Activated naive CD4-positive, alpha-beta T cell treated with anti-CD3 and anti-CD28 coated beads, Interleukin-2, amount 50 U/mL, for 72 hours (primary cell): ENCODE data around the gene MARCO. TPM values are rescaled to one million over a fixed set of nuclear protein-coding genes. Genes with fewer than 3 reads are reported as not detected.
A peak's percentile ranks its signal among the peaks of the same experiment; 100 is the strongest.

ENCODE experiments used
- ATAC-seq, 2 donors: fragments of 150-1000 bp; cut with Tn5 transposase; 2 replicates each; pipeline ENCODE4 v1.10.0; 2021; ENCODE audit warnings: mild to moderate bottlenecking in 2 of 2, moderate library complexity in 2 of 2
- DNase-seq, 2 donors: peaks; one replicate each; pipeline ENCODE4 v3.0.0; 2021 to 2022; ENCODE audit warnings: low spot score in 2 of 2
- H3K27ac Mint-ChIP-seq, 2 donors: one replicate each; pipeline ENCODE4 v1.8.0; 2022; ENCODE audit warnings: mild to moderate bottlenecking in 2 of 2, mixed read lengths in 2 of 2
- H3K36me3 Mint-ChIP-seq, 2 donors: one replicate each; pipeline ENCODE4 v1.8.0; 2022; ENCODE audit warnings: mixed read lengths in 2 of 2
- H3K9me3 Mint-ChIP-seq, 2 donors: one replicate each; pipeline ENCODE4 v1.8.0; 2022; ENCODE audit warnings: mixed read lengths in 2 of 2
- total RNA-seq, 2 donors: library from RNA; stranded (reverse); gene quantifications; one replicate each; pipeline ENCODE4 v1.2.3, GENCODE V29; 2022

MARCO gene
- total RNA-seq, 2 donors from 2014 or later = not detected

DNA sequence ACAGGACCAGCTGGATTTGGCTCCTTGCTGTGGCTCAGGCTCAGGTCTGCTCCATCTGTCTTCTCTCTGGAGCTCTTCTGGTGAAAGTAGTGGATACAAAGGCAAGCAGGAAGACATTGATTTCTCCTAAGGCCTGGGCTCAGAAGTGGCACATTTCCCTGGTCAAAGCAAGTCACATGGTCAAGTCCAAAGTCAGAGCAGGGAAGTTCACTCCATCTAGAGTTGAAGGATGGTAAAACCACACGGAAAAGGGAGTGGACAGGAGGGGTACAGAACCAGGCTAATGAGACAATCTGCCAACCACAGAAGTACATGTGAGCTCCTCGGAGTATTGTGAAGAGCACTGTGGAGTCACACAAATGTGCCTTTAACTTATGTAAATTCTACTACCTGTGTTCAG is 66.1 kb downstream of the MARCO start:
- Mint-ChIP-seq H3K36me3 (peaks cover 0 to 3% of the 10 kb centered on the region in 2 donors), H3K9me3 (peaks cover 0 to 2% of the 10 kb centered on the region in 2 donors), H3K27ac (no peak overlapping the region)
- DNase-seq (no peak), ATAC-seq (no peak)

DNA sequence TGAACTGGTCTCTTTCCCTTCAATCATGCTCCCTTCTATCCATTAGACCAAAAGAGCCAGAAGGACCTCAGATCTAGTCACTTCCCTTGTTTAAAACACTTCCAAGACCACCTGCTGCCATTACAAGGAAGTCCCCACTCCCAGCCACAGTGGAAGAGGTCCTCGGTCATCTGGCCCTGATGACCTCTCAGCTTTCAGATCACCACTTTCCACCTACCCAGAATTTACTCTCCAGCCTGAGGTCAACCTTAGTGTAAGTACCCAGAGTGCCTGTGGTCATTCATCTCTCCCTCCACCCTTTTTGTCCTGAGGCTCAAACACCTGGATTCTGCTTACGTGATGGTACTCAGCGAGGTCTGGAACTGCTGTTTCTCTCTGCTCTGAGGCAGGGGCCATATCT is 67.1 kb downstream of the MARCO start:
- Mint-ChIP-seq H3K36me3 (no peaks in the 10 kb centered on the region), H3K27ac (no peak overlapping the region), H3K9me3 (no peaks in the 10 kb centered on the region)
- ATAC-seq = no peak
- no peak for DNase-seq

DNA sequence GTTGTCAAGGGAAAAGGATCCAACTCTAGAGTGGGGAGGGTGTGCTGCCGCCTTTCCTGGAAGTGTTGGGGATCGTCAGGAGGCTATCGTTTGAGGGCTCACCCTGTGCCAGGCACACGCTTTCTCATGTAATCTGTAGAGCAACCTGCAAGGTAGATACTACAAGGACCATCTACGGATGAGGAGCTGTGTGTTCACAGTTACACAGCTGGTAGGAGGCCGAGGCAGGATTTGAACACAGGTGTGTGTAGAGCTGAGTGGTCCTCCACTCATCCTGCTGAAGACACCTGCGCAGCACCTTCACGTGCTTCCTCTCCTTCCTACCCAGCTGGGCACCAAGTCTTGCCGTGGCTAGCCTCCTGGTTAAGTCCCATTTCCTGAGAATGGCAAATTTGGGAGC is 68.3 kb downstream of the MARCO start:
- Mint-ChIP-seq H3K9me3 (no peaks in the 10 kb centered on the region), H3K36me3 (no peaks in the 10 kb centered on the region), H3K27ac (no peak overlapping the region)
- no peak for ATAC-seq
- DNase-seq = no peak

DNA sequence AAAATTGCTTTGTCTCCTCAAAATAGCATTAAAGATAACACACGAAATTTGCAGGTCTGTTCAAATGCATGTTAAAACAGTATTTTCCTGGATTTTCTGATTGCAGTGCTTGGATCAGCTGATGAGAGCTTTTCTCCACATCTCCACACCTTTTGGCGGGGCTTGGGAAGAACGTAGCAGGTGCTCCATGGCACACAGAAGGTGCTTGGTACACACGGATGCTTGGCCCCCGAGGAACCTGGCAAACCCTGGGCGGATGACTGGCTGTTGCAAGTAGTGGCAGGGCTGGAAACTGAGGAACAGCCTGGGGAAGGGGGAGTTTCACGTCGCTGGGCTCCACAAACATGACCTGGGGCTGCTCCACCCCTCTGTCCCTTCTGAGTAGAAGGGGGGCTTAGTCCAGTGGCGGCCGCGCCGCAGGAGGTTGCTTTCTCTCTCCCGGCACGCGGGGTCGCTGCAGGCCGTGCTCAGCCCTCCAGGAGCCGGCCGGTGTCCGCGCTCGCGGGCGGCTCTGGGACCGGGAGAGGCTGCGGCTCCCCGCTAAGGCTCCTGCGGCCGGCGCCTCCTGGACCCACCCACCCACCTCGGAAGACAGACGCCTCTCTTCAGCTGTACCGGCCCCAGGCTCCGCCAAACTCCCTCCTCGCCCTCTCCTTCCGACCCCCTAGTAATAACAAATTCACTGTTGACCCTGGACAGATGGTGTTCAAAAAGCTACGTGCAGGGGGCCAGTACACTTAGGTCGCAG is 69.3 kb downstream of the MARCO start:
- Mint-ChIP-seq H3K36me3 (no peaks in the 10 kb centered on the region), H3K27ac (no peak overlapping the region), H3K9me3 (no peaks in the 10 kb centered on the region)
- ATAC-seq = peak in 1 of 2 donors; percentile 67
- DNase-seq = peak in 1 of 2 donors; percentile 35

DNA sequence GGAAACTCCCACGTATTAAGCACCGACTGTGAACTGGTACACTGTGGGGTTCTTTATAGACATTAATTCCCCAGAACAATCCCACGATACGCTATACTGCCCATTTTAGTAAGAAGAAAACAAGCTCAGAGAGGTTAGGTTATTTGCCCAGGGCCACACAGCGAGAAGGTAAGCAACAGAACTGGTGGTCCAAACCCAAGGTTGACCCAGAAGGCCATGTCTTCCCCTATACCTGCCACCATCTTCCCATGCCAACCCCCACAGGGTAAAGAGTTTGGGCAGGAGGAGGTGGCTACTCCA is 69.9 kb downstream of the MARCO start:
- no peak for DNase-seq
- Mint-ChIP-seq H3K27ac (no peak overlapping the region), H3K36me3 (no peaks in the 10 kb centered on the region), H3K9me3 (no peaks in the 10 kb centered on the region)
- ATAC-seq = no peak

DNA sequence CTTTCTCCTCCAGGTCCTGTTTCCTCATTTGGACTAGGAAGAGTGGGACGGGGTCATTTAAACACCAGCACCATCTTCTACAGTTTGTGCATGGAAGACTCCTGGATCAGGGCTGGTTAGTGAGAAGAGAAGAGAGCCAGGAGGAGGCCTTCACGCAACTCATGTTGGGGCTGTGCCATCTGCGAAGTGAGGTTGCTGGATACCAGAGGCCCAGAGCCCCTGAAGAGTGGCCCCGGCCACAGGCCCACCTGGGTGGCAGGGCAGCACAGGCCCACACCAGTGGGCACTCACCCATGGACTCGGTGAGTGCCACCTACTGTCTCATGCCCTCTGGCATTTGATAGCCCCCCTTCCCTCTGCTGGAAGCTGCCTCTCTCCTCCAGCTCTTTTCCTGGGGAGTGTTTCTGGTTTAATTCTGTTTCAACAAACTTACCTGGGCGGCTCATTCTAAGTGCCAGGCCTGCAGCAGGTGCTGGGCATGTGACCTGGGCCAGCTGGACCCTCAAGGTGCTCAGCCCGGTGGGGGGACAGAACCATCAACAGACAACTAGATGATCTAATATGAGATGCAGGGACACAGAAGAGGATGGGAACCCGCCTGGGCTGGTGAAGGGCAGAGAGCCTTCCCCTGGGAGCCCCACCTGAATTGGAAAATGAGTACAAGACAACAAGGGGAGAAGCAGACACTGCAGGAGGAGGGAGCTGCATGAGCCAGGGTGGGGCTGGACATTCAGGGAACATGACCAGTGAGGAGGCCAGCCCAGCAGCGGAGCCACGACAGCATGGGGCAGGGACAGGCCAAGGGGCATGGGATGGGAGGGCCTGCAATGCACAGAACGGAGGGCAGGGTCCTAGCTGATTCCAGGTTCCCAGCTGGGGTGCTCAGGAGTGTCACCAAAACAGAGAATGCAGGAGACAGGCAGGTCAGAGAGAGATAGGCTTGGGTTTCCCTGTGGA is 70.6 kb downstream of the MARCO start:
- H3K27ac Mint-ChIP-seq = no peak overlapping the region
- peak in 1 of 2 donors; percentile 35 for DNase-seq
- no peaks in the 10 kb centered on the region for H3K9me3 Mint-ChIP-seq
- H3K36me3 Mint-ChIP-seq = no peaks in the 10 kb centered on the region
- ATAC-seq = no peak

DNA sequence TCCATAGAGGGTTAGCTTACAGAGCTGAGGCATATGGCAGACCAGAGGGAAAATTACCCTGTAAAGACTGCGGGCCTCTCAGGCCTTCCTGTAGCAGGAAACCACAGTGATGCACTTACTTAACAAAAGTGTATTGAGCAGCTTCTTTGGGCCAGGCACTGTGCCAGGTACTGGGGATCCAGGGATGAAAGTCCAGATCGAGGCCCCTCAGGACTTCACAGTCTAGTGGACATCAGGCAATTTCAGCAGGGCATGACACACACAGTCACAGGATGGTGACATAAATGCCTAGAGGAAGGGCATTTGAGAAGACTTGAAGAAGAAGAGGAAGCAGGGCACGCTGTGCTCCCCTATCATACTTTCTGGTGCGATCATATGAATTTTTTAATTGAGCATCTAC is 71.7 kb downstream of the MARCO start:
- no peaks in the 10 kb centered on the region for H3K9me3 Mint-ChIP-seq
- H3K27ac Mint-ChIP-seq = no peak overlapping the region
- H3K36me3 Mint-ChIP-seq = no peaks in the 10 kb centered on the region
- no peak for ATAC-seq
- no peak for DNase-seq

DNA sequence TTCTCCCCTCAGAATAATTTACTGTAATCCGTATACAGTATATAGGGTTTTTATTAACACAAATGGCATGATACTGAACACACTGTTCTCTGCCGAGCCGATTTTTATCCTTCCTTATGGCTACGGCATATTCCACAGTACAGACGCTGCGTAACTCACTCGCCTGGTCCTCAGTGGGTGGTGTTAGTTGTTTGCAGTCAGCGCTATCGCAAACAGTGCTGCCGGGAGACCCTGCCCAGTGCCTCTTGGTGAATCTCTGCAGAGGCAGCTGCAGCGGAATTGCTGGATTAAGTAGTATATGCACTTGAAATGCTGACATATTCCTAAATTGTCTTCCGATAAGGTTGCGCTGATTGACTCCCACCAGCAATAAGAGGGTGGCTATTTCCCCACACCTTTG is 73.9 kb downstream of the MARCO start:
- Mint-ChIP-seq H3K9me3 (no peaks in the 10 kb centered on the region), H3K27ac (no peak overlapping the region), H3K36me3 (no peaks in the 10 kb centered on the region)
- DNase-seq (no peak), ATAC-seq (no peak)

DNA sequence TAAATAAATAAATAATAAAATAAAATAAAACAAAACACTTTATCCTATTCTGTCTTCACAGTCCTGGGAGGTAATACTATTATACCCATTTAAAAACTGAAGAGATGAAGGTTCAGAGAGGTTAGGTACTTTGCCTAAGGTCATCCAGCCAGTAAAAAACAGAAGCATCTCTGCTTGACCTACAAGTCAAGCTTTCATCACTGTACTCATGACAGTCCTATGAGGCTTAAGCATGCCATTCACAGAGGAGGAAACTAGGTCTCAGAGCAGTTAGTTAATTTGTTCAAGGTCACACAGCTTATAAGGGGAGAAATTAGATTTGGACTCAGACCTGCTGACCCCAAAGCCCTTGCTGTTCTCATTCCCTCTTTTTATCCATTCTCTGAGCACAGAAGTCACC is 77.5 kb downstream of the MARCO start:
- Mint-ChIP-seq H3K27ac (no peak overlapping the region), H3K36me3 (no peaks in the 10 kb centered on the region), H3K9me3 (no peaks in the 10 kb centered on the region)
- DNase-seq = no peak
- ATAC-seq = no peak

DNA sequence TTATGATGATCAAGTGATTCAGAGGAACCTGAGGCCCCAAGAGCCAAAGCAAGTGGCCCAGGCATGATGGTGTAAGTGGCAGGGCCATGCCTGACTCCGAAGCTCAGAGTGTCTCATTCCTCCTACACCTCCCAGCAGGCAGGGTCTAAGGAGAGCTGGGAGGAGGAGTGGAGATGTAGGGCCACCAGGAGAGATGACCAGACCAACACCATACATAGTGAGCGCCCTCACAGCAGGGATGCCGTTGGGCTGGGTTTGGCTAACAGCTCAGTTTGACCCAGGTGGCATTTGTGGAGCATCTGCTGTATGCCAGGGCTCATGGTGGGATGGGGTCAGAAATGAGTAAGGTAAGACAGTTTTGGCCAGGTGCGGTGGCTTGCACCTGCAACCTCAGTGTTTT is 80.7 kb downstream of the MARCO start:
- ATAC-seq (no peak), DNase-seq (peak in 1 of 2 donors; percentile 34)
- H3K36me3 Mint-ChIP-seq = no peaks in the 10 kb centered on the region
- no peak overlapping the region for H3K27ac Mint-ChIP-seq
- no peaks in the 10 kb centered on the region for H3K9me3 Mint-ChIP-seq

DNA sequence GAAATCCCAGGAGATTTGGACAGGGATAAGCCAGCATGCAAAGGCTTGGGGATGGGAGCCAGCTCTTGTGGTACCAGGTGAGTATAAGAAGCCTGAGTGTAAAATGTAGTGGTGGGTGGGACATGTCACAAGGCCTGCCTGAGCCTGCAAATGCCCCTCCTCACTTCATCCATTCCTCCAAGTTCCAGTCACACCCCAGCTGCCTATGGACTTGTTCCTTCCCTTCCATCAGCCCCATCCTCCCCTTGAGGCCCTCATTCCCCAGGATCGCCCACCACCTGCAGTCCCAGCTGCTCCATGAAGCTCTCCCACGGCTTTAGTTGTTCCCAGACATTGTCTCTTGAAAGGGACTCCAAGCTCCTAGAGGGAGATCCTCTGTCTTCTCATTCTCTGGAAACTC is 81.5 kb downstream of the MARCO start:
- no peaks in the 10 kb centered on the region for H3K36me3 Mint-ChIP-seq
- H3K9me3 Mint-ChIP-seq = no peaks in the 10 kb centered on the region
- ATAC-seq (no peak), DNase-seq (no peak)
- no peak overlapping the region for H3K27ac Mint-ChIP-seq

DNA sequence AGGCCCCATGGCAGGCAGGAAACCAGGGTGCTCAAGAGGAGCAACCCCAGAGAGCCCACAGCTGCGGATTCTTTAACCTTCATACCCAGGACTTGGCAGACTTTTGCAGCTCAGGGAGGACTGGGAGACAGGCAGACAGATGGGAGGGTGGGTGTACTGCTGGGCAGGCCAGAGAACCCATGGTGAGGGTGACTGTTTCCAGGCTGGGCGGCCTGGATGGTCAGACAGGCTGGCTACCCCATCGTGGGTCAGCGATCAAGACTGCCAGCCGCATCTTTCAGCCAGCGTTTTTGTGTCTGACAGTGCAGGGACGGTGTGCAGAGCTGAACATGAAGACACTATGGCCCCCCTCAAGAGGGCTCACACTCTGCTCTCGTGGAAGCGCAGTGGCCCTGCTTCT is 82.2 kb downstream of the MARCO start:
- Mint-ChIP-seq H3K36me3 (no peaks in the 10 kb centered on the region), H3K9me3 (no peaks in the 10 kb centered on the region), H3K27ac (no peak overlapping the region)
- ATAC-seq (no peak), DNase-seq (no peak)

DNA sequence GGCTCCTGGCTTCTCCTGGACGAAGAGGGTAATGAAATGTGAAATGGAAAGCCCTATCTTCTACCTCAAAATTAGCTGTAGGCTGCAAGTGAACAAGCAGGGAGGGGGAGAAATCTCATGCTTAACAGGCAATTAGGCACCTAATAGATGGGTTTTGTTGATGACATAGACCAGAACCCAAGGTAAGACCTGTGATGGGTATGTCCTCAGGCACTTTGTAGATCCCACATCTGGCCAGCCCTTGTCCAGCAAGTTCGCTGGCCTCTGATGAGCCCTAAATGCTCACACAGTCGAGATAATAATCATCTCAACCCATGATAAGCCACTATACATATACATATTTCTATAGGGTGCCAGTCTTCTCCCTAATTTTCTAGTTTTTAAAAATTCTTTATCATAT is 82.6 kb downstream of the MARCO start:
- DNase-seq (no peak), ATAC-seq (no peak)
- Mint-ChIP-seq H3K9me3 (no peaks in the 10 kb centered on the region), H3K27ac (no peak overlapping the region), H3K36me3 (no peaks in the 10 kb centered on the region)

DNA sequence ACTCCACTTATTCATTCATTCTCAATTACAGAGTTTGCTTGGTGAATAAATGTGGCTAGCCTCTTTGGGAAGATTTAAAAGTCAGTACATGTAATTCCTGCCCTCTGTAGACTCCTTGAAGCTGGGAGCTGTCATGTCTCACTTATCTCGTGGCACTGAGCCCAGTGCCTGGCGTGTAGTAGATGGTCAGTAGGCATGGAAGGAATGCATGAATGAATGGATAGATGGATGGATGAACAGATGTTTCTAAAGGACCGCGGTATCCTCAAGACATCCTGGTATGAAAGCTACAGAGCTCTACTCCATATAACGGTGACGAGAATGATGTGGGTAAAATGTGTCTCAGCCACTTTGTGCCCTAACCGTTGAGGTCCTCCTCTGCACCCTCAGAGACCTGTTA is 83.0 kb downstream of the MARCO start:
- H3K27ac Mint-ChIP-seq = no peak overlapping the region
- no peaks in the 10 kb centered on the region for H3K9me3 Mint-ChIP-seq
- H3K36me3 Mint-ChIP-seq = no peaks in the 10 kb centered on the region
- ATAC-seq (no peak), DNase-seq (no peak)

DNA sequence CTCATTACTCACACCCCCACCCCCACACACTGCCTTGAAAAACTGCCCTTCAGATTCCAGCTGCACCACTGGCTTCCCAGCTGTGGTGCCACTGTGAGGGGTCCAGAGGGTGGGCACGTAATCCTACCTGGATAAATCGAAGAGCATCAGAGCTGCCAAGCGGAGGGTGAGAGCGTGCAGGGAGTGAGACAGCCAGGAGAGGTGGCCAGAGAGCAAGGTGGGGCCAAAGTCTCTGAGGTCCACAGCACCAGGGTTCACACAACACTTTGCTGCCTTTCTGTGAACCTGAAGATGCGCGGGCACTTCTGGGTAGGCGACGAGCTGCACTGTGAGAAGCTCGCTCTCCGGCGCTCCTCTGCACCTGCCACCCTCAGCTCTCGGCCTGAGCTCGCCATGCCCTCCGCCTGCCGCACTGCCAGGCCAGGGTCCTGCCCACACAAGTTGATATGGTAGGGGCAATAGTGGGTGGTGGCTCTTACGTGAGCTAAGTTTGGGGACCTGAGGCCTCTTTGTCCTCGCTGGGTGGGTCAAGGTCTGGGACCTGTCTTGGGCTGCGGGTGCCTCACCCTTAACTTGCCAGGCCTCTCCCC is 83.9 kb downstream of the MARCO start:
- Mint-ChIP-seq H3K36me3 (peaks cover 0 to 1% of the 10 kb centered on the region in 2 donors), H3K27ac (no peak overlapping the region)

DNA sequence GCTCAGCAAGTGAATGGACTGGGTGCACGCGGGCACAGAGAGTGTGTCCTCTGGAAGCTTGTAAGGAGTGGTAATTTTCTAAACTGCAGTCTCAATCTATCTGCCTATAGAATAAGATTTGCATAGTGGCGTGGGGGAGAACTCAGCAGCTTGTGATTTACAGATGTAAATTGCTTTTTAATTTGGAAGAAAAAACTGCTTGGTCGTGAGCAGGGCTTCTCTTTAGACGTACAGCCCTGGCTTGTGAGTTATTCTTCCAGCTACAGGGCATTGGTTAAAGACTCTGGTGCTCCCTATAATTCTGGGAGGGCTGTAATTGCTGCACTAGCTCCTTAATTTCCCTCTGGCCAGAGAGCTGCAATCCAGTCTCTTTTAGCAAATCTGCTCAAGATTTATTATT is 84.9 kb downstream of the MARCO start:
- Mint-ChIP-seq H3K9me3 (no peaks in the 10 kb centered on the region), H3K36me3 (peaks cover 0 to 7% of the 10 kb centered on the region in 2 donors), H3K27ac (no peak overlapping the region)
- no peak for ATAC-seq
- DNase-seq = no peak

More for the DNA sequence above, 83.9 kb downstream of the MARCO start:
- no peaks in the 10 kb centered on the region for H3K9me3 Mint-ChIP-seq
- ATAC-seq (no peak), DNase-seq (no peak)

DNA sequence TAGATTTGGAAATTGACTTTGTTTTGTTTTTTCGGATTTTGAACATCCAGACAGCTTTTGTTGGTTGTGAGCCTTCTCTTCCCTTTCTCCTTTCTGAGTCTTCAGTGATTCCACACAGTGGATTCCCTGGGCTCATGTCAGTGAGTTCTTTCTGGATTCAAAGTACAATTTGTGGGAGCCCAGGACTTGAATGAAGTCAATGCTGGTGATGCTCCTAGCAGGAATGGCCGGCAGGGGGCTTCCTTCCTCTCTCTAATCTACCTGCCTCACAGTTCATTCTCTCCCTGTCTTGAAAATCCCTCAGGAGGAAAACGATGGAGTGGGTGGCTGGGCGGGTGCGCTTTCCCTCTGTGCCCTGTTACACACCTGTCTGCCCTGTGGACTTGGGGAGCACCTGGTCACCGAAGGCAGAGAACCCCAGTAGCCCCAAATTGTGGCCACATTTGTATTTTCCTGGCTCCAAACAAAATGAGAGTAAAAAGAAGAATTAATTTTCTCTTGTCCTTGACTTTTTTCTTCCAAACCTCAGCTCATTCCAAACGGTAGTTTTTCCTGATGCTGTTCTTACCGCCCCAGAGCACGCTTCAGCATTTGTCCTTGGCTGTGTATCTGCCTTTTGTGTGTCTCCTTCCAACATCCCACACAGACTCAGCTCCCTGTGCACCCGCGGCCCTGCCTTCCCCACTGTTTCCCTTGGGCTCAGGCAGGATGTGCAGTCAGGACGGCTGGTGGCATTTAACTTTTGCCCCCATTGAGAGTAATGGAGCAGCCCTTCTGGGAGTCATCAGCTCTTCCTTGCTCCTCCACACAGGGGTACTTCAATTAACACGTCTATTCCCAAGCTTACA is 86.6 kb downstream of the MARCO start:
- H3K27ac Mint-ChIP-seq = no peak overlapping the region
- no peak for ATAC-seq
- H3K9me3 Mint-ChIP-seq = peaks cover 0 to 3% of the 10 kb centered on the region in 2 donors
- H3K36me3 Mint-ChIP-seq = peaks cover 0 to 7% of the 10 kb centered on the region in 2 donors
- no peak for DNase-seq
